Liver (tissue), 9 donors: ENCODE results near the gene PPP4C. TPM values are rescaled to one million over a fixed set of nuclear protein-coding genes. Genes with fewer than 3 reads are reported as not detected.

Experiments
- DNase-seq: peaks from one replicate; pipeline ENCODE4 v3.0.0-alpha.2; 2017; ENCODE audit warnings: low spot score
- H3K27ac ChIP-seq, 2 donors: one replicate each; pipeline ENCODE4 v1.7.0; 2013; ENCODE audit warnings: inconsistent platforms in 2 of 2, low read length in 2 of 2, control low read depth in 1 of 2, low read depth in 1 of 2, mild to moderate bottlenecking in 1 of 2
- H3K27me3 ChIP-seq, 4 donors: one replicate each; pipeline versions ENCODE4 v1.6.1 to v1.7.0; 2013; ENCODE audit warnings: low read length in 3 of 4, inconsistent platforms in 1 of 4, mild to moderate bottlenecking in 1 of 4, moderate library complexity in 1 of 4; ENCODE audit not compliant: control insufficient read depth in 4 of 4, insufficient read depth in 4 of 4
- H3K36me3 ChIP-seq, 4 donors: one replicate each; pipeline versions ENCODE4 v1.6.1 to v1.7.0; 2013; ENCODE audit warnings: low read length in 3 of 4, mild to moderate bottlenecking in 3 of 4, low read depth in 1 of 4, moderate library complexity in 1 of 4; ENCODE audit not compliant: control insufficient read depth in 4 of 4, insufficient read depth in 3 of 4
- H3K4me1 ChIP-seq, 4 donors: one replicate each; pipeline versions ENCODE4 v1.6.1 to v1.7.0; 2013; ENCODE audit warnings: low read length in 3 of 4, mild to moderate bottlenecking in 3 of 4, moderate library complexity in 1 of 4; ENCODE audit not compliant: control insufficient read depth in 4 of 4, insufficient read depth in 4 of 4
- H3K4me3 ChIP-seq, 3 donors: one replicate each; pipeline versions ENCODE4 v1.6.1 to v1.7.0; 2013; ENCODE audit warnings: low read length in 3 of 3, control low read depth in 1 of 3, low read depth in 1 of 3, mild to moderate bottlenecking in 1 of 3
- H3K9ac ChIP-seq, 2 donors: one replicate each; pipeline ENCODE4 v1.7.0; 2013; ENCODE audit warnings: low read length in 2 of 2, mild to moderate bottlenecking in 2 of 2, moderate library complexity in 2 of 2, control low read depth in 1 of 2, low read depth in 1 of 2
- H3K9me3 ChIP-seq, 4 donors: one replicate each; pipeline versions ENCODE4 v1.6.1 to v1.7.0; 2013; ENCODE audit warnings: low read length in 3 of 4; ENCODE audit not compliant: control insufficient read depth in 4 of 4
- EGR1 ChIP-seq, 2 donors: IDR thresholded peaks; 2 replicates each; pipeline ENCODE4 v1.6.1; 2016 to 2018; ENCODE audit warnings: antibody characterized with exemption in 2 of 2, low read depth in 2 of 2
- FOXA2 ChIP-seq: IDR thresholded peaks from 2 replicates; pipeline ENCODE4 v1.6.1; 2016; ENCODE audit warnings: antibody characterized with exemption
- GABPA ChIP-seq, 2 donors: IDR thresholded peaks in 1 of 2; conservative IDR thresholded peaks in 1 of 2; 2 replicates each; pipeline ENCODE4 v1.6.1; 2016; ENCODE audit warnings: antibody characterized with exemption in 2 of 2, mild to moderate bottlenecking in 1 of 2, moderate library complexity in 1 of 2
- HNF4A ChIP-seq, 2 donors: conservative IDR thresholded peaks; 2 replicates each; pipeline ENCODE4 v1.6.1; 2016; ENCODE audit warnings: antibody characterized with exemption in 2 of 2, mild to moderate bottlenecking in 2 of 2
- HNF4G ChIP-seq: IDR thresholded peaks from 2 replicates; pipeline ENCODE4 v1.6.1; 2016; ENCODE audit warnings: antibody characterized with exemption
- JUND ChIP-seq, 2 donors: IDR thresholded peaks; 2 replicates each; pipeline ENCODE4 v1.6.1; 2016; ENCODE audit warnings: antibody characterized with exemption in 2 of 2
- NR2F2 ChIP-seq: IDR thresholded peaks from 2 replicates; pipeline ENCODE4 v1.6.1; 2016; ENCODE audit warnings: antibody characterized with exemption
- RAD21 ChIP-seq, 2 donors: IDR thresholded peaks; 2 replicates each; pipeline ENCODE4 v1.6.1; 2016; ENCODE audit warnings: antibody characterized with exemption in 2 of 2, mild to moderate bottlenecking in 2 of 2
- RXRA ChIP-seq, 2 donors: IDR thresholded peaks; 2 replicates each; pipeline ENCODE4 v1.6.1; 2017 to 2018; ENCODE audit warnings: antibody characterized with exemption in 2 of 2, mild to moderate bottlenecking in 1 of 2
- SP1 ChIP-seq: IDR thresholded peaks from 2 replicates; pipeline ENCODE4 v1.6.1; 2018; ENCODE audit warnings: antibody characterized with exemption, mild to moderate bottlenecking
- TAF1 ChIP-seq: conservative IDR thresholded peaks from 2 replicates; pipeline ENCODE4 v1.6.1; 2016; ENCODE audit warnings: antibody characterized with exemption, mild to moderate bottlenecking
- YY1 ChIP-seq: IDR thresholded peaks from 2 replicates; pipeline ENCODE4 v1.6.1; 2016; ENCODE audit warnings: antibody characterized with exemption, mild to moderate bottlenecking
- WGBS: extraction: QIAGEN DNeasy Blood & Tissue Kit; methylation state at CpG from one replicate; pipeline ENCODE4 v1.1.7; 2013; 5-methylcytosine and 5-hydroxymethylcytosine counted together
- polyA plus RNA-seq, 2 donors: library from polyadenylated mRNA; stranded (reverse) in 1 of 2; unstranded in 1 of 2; fragments of 200-250 nt in 1 of 2; fragments of >200 nt in 1 of 2; fragmentation: Nextera tagmentation in 1 of 2; extraction: Ambion mirVana in 1 of 2; gene quantifications; one replicate each; pipeline versions ENCODE4 v1.2.1 to v1.2.3, GENCODE V29; 2013 to 2015
- total RNA-seq, 2 donors: library from RNA; depleted of rRNA; stranded (reverse); fragments of >200 nt; gene quantifications; one replicate each; pipeline ENCODE4 v1.2.3, GENCODE V29; 2014
- TF ChIP-seq, protein P1 (sequence below): IDR thresholded peaks from 2 replicates; pipeline ENCODE4 v1.6.1; 2016; ENCODE audit warnings: antibody characterized with exemption, mild to moderate bottlenecking
- TF ChIP-seq, protein P2 (sequence below): IDR thresholded peaks from 2 replicates; pipeline ENCODE4 v1.6.1; 2016; ENCODE audit warnings: antibody characterized with exemption
- TF ChIP-seq, protein P3 (sequence below): IDR thresholded peaks from 2 replicates; pipeline ENCODE4 v1.6.1; 2016; ENCODE audit warnings: antibody characterized with exemption
- donor health status: healthy.
- donor health status: healthy.
- donor health status: healthy.
- donor health status: healthy.
- donor health status: healthy.

PPP4C gene
- total and polyA plus RNA-seq, 4 donors = 49.7 to 79.6 (median 62.5) TPM

DNA sequence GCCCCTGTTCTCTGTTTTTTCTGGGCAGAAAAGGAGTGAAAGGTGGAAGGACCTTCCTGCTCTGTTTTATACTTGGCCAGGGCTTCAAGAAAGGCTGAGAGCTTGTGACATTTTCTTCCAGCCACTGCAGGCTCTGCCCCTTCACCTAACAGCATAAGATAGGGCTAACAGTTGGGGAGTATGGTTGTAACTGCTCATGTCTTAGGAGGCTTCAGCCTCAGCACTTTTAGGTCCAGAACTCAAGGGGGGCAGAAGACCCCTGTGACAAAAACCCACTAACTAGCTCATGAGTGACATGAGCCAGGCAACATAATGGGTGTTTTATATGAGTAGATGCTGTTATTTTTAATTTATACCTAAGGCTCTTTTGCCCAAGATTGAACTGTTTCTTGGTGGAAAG lies 5.3 kb upstream of the PPP4C start:
- TF ChIP-seq, protein P1, sequence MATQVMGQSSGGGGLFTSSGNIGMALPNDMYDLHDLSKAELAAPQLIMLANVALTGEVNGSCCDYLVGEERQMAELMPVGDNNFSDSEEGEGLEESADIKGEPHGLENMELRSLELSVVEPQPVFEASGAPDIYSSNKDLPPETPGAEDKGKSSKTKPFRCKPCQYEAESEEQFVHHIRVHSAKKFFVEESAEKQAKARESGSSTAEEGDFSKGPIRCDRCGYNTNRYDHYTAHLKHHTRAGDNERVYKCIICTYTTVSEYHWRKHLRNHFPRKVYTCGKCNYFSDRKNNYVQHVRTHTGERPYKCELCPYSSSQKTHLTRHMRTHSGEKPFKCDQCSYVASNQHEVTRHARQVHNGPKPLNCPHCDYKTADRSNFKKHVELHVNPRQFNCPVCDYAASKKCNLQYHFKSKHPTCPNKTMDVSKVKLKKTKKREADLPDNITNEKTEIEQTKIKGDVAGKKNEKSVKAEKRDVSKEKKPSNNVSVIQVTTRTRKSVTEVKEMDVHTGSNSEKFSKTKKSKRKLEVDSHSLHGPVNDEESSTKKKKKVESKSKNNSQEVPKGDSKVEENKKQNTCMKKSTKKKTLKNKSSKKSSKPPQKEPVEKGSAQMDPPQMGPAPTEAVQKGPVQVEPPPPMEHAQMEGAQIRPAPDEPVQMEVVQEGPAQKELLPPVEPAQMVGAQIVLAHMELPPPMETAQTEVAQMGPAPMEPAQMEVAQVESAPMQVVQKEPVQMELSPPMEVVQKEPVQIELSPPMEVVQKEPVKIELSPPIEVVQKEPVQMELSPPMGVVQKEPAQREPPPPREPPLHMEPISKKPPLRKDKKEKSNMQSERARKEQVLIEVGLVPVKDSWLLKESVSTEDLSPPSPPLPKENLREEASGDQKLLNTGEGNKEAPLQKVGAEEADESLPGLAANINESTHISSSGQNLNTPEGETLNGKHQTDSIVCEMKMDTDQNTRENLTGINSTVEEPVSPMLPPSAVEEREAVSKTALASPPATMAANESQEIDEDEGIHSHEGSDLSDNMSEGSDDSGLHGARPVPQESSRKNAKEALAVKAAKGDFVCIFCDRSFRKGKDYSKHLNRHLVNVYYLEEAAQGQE = no peak
- TF ChIP-seq, protein P2, sequence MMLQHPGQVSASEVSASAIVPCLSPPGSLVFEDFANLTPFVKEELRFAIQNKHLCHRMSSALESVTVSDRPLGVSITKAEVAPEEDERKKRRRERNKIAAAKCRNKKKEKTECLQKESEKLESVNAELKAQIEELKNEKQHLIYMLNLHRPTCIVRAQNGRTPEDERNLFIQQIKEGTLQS = no peak
- TF ChIP-seq RXRA (IDR thresholded peaks at IDR 0.05) = no peak
- TF ChIP-seq HNF4G = no peak
- no peak for TF ChIP-seq SP1
- TF ChIP-seq, protein P3, sequence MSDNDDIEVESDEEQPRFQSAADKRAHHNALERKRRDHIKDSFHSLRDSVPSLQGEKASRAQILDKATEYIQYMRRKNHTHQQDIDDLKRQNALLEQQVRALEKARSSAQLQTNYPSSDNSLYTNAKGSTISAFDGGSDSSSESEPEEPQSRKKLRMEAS = no peak
- TF ChIP-seq JUND (IDR thresholded peaks at IDR 0.05) = no peak
- no peak for TF ChIP-seq GABPA (IDR thresholded peaks at IDR 0.05 in 1 of 2, conservative IDR thresholded peaks at IDR 0.05 in 1 of 2)
- Histone ChIP-seq H3K27me3 (no peaks in the 10 kb centered on the region), H3K9ac (no peak overlapping the region), H3K36me3 (peaks cover 14 to 38% (median 35%) of the 10 kb centered on the region in 4 donors), H3K9me3 (no peaks in the 10 kb centered on the region), H3K4me3 (no peak overlapping the region), H3K4me1 (peaks cover 0 to 30% (median 14%) of the 10 kb centered on the region in 4 donors), H3K27ac (no peak overlapping the region)
- no peak for DNase-seq

DNA sequence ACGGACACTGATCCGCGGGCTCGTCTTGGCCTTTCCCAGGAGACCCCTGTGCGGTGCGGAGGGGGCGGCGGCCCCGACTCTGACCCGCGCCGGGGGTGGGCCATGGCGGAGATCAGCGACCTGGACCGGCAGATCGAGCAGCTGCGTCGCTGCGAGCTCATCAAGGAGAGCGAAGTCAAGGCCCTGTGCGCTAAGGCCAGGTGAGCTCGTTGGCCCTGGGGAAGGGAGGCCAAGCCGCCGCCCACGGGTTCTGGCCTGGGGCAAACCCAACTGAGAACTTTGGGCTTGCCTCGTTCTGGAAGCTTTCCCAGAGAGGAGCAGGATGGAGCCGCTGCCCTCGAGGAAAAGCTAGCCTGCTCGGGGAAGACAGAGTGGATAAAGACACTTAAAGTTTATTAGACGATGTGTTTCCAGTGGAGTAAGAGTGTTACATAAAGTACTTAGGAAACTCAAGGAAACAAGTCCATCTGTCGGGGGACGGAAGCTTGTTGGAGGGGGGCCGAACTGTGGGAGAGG lies 540 bp downstream of the PPP4C start:
- WGBS = 2% methylated on average over 33 of the region's 33 CpGs
- H3K4me1 ChIP-seq = peaks cover 7 to 44% (median 27%) of the 10 kb centered on the region in 4 donors
- DNase-seq = no peak
- H3K9me3 ChIP-seq = no peaks in the 10 kb centered on the region
- TF ChIP-seq GABPA (IDR thresholded peaks at IDR 0.05 in 1 of 2, conservative IDR thresholded peaks at IDR 0.05 in 1 of 2) (no peak), RXRA (IDR thresholded peaks at IDR 0.05) (peak; percentile 11 to 17), EGR1 (IDR thresholded peaks at IDR 0.05; ENCODE audit: low read depth in 2 of 2) (peak; percentile 89 to 90), FOXA2 (no peak), HNF4A (conservative IDR thresholded peaks at IDR 0.05) (peak; percentile 19 to 27)
- H3K27ac ChIP-seq = peak overlapping the region; percentile 94 to 95
- peak overlapping the region; percentile 52 to 72 for H3K9ac ChIP-seq
- peak overlapping the region; percentile 64 to 96 (median 95) for H3K4me3 ChIP-seq
- peaks cover 6 to 27% (median 18%) of the 10 kb centered on the region in 4 donors for H3K36me3 ChIP-seq
- H3K27me3 ChIP-seq = no peaks in the 10 kb centered on the region

DNA sequence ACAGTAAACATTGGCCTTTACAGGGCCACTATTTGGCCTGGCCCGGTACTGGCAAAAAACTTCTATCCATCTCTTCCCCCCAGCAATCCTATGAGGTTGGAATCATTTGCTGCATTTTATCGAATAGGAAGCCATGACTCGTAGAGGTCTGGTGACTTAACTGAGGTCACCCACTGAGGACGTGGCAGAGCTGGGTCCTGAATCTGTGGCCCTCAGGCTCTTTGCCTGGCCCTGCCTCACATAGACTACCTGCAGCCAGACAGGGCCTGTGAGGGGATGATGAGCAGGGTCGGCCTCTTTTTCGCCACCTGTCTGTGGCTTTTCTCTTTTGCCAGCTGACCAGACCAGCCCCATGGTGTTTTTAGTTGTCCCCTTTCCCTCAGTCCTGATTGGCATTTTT lies 1.9 kb downstream of the PPP4C start:
- peaks cover 4 to 31% (median 20%) of the 10 kb centered on the region in 4 donors for H3K36me3 ChIP-seq
- WGBS = 82% methylated on average over 6 of the region's 6 CpGs

More for the DNA sequence above, 1.9 kb downstream of the PPP4C start:
- peaks cover 7 to 44% (median 27%) of the 10 kb centered on the region in 4 donors for H3K4me1 ChIP-seq
- H3K27me3 ChIP-seq = no peaks in the 10 kb centered on the region
- no peaks in the 10 kb centered on the region for H3K9me3 ChIP-seq
- TF ChIP-seq YY1 = no peak
- TF ChIP-seq SP1 = no peak
- no peak for TF ChIP-seq NR2F2
- TF ChIP-seq HNF4G = no peak
- no peak for TF ChIP-seq RAD21 (IDR thresholded peaks at IDR 0.05)
- TF ChIP-seq TAF1 = no peak
- TF ChIP-seq, protein P2 = no peak
- H3K4me3 ChIP-seq = no peak overlapping the region
- H3K27ac ChIP-seq = no peak overlapping the region
- peak overlapping the region in 1 of 2 donors; percentile 5 for H3K9ac ChIP-seq
- no peak for DNase-seq
